ENCODE data around the gene KRT13. TPM values are rescaled to one million over a fixed set of nuclear protein-coding genes. Genes with fewer than 3 reads are reported as not detected.
"Not testable (repeated sequence)": the region's sequence is repeated elsewhere in the genome, so short reads cannot be mapped to it uniquely, and the experiment has no call there.

KRT13 gene
- total and polyA plus RNA-seq, 4 donors, result 0.13 to 3.7 (median 2.8) TPM; not detected in 1

GRCh38 chr17:41544491-41544892, 39.1 kb upstream of the KRT13 start:
- WGBS, result 70% methylated on average over 5 of the region's 5 CpGs
- Histone ChIP-seq H3K4me3 (ENCODE audit: low read depth in 1 of 3, low read length in 3 of 3) (no peak overlapping the region), H3K4me1 (ENCODE audit: control insufficient read depth in 4 of 4, insufficient read depth in 4 of 4, low read length in 3 of 4) (peaks cover 3 to 8% (median 6%) of the 10 kb centered on the region in 4 donors), H3K9me3 (ENCODE audit: control insufficient read depth in 4 of 4, low read length in 3 of 4) (peaks cover 0 to 3% (median under 1%) of the 10 kb centered on the region in 4 donors), H3K36me3 (ENCODE audit: control insufficient read depth in 4 of 4, insufficient read depth in 3 of 4, low read depth in 1 of 4, low read length in 3 of 4) (no peaks in the 10 kb centered on the region), H3K9ac (ENCODE audit: low read depth in 1 of 2, low read length in 2 of 2) (no peak overlapping the region), H3K27ac (ENCODE audit: low read depth in 1 of 2, low read length in 2 of 2) (no peak overlapping the region), H3K27me3 (ENCODE audit: control insufficient read depth in 4 of 4, insufficient read depth in 4 of 4, low read length in 3 of 4) (peaks cover 0 to 5% (median 1%) of the 10 kb centered on the region in 4 donors)
- TF ChIP-seq FOXA2 (IDR thresholded peaks at IDR 0.05) (no peak), RAD21 (IDR thresholded peaks at IDR 0.05) (no peak)
- DNase-seq (ENCODE audit: low spot score), result no peak

GRCh38 chr17:41542786-41543185, 37.4 kb upstream of the KRT13 start:
- not testable (repeated sequence) for H3K4me3 ChIP-seq (ENCODE audit: low read depth in 1 of 3, low read length in 3 of 3)

GRCh38 chr17:41542357-41542756, 36.9 kb upstream of the KRT13 start:
- 47% methylated on average over 2 of the region's 2 CpGs for WGBS

More at GRCh38 chr17:41542786-41543185, 37.4 kb upstream of the KRT13 start:
- not testable (repeated sequence) for H3K9ac ChIP-seq (ENCODE audit: low read depth in 1 of 2, low read length in 2 of 2); H3K27ac ChIP-seq (ENCODE audit: low read depth in 1 of 2, low read length in 2 of 2); H3K27me3 ChIP-seq (ENCODE audit: control insufficient read depth in 4 of 4, insufficient read depth in 4 of 4, low read length in 3 of 4); H3K36me3 ChIP-seq (ENCODE audit: control insufficient read depth in 4 of 4, insufficient read depth in 3 of 4, low read depth in 1 of 4, low read length in 3 of 4); DNase-seq (ENCODE audit: low spot score); H3K4me1 ChIP-seq (ENCODE audit: control insufficient read depth in 4 of 4, insufficient read depth in 4 of 4, low read length in 3 of 4); H3K9me3 ChIP-seq (ENCODE audit: control insufficient read depth in 4 of 4, low read length in 3 of 4)
- WGBS, result 83% methylated on average over 10 of the region's 10 CpGs

GRCh38 chr17:41540921-41541625, 35.7 kb upstream of the KRT13 start:
- WGBS, result 83% methylated on average over 10 of the region's 10 CpGs
- Histone ChIP-seq H3K36me3 (ENCODE audit: control insufficient read depth in 4 of 4, insufficient read depth in 3 of 4, low read depth in 1 of 4, low read length in 3 of 4) (no peaks in the 10 kb centered on the region), H3K4me1 (ENCODE audit: control insufficient read depth in 4 of 4, insufficient read depth in 4 of 4, low read length in 3 of 4) (no peaks in the 10 kb centered on the region), H3K9me3 (ENCODE audit: control insufficient read depth in 4 of 4, low read length in 3 of 4) (no peaks in the 10 kb centered on the region), H3K9ac (ENCODE audit: low read depth in 1 of 2, low read length in 2 of 2) (no peak overlapping the region), H3K4me3 (ENCODE audit: low read depth in 1 of 3, low read length in 3 of 3) (no peak overlapping the region), H3K27ac (ENCODE audit: low read depth in 1 of 2, low read length in 2 of 2) (no peak overlapping the region), H3K27me3 (ENCODE audit: control insufficient read depth in 4 of 4, insufficient read depth in 4 of 4, low read length in 3 of 4) (peaks cover 0 to 2% (median 0%) of the 10 kb centered on the region in 4 donors)
- DNase-seq (ENCODE audit: low spot score), result no peak
- TF ChIP-seq FOXA2 (IDR thresholded peaks at IDR 0.05), result no peak
- TF ChIP-seq EGR1 (IDR thresholded peaks at IDR 0.05; ENCODE audit: low read depth in 2 of 2), result no peak
- TF ChIP-seq GABPA (IDR thresholded peaks at IDR 0.05 in 1 of 2, conservative IDR thresholded peaks at IDR 0.05 in 1 of 2), result no peak
- no peak for TF ChIP-seq NR2F2 (IDR thresholded peaks at IDR 0.05)
- no peak for TF ChIP-seq TAF1 (conservative IDR thresholded peaks at IDR 0.05)
- no peak for TF ChIP-seq ATF3 (IDR thresholded peaks at IDR 0.05)
- no peak for TF ChIP-seq JUND (IDR thresholded peaks at IDR 0.05)
- no peak for TF ChIP-seq RAD21 (IDR thresholded peaks at IDR 0.05)
- no peak for TF ChIP-seq SP1 (IDR thresholded peaks at IDR 0.05)
- TF ChIP-seq HNF4G (IDR thresholded peaks at IDR 0.05), result no peak
- TF ChIP-seq REST (IDR thresholded peaks at IDR 0.05), result no peak
- no peak for TF ChIP-seq CTCF (IDR thresholded peaks at IDR 0.05; ENCODE audit: low read depth, low read length, missing input control)
- TF ChIP-seq YY1 (IDR thresholded peaks at IDR 0.05), result no peak
- TF ChIP-seq FOXA1 (IDR thresholded peaks at IDR 0.05), result no peak

More at GRCh38 chr17:41542357-41542756, 36.9 kb upstream of the KRT13 start:
- Histone ChIP-seq H3K4me1 (ENCODE audit: control insufficient read depth in 4 of 4, insufficient read depth in 4 of 4, low read length in 3 of 4) (no peaks in the 10 kb centered on the region), H3K4me3 (ENCODE audit: low read depth in 1 of 3, low read length in 3 of 3) (no peak overlapping the region), H3K27me3 (ENCODE audit: control insufficient read depth in 4 of 4, insufficient read depth in 4 of 4, low read length in 3 of 4) (peaks cover 0 to 2% (median 0%) of the 10 kb centered on the region in 4 donors), H3K9me3 (ENCODE audit: control insufficient read depth in 4 of 4, low read length in 3 of 4) (peaks cover 0 to 3% (median under 1%) of the 10 kb centered on the region in 4 donors), H3K9ac (ENCODE audit: low read depth in 1 of 2, low read length in 2 of 2) (no peak overlapping the region), H3K27ac (ENCODE audit: low read depth in 1 of 2, low read length in 2 of 2) (no peak overlapping the region), H3K36me3 (ENCODE audit: control insufficient read depth in 4 of 4, insufficient read depth in 3 of 4, low read depth in 1 of 4, low read length in 3 of 4) (no peaks in the 10 kb centered on the region)
- TF ChIP-seq SP1 (IDR thresholded peaks at IDR 0.05) (no peak), JUND (IDR thresholded peaks at IDR 0.05) (no peak), RXRA (IDR thresholded peaks at IDR 0.05) (no peak), ATF3 (IDR thresholded peaks at IDR 0.05) (no peak), FOXA2 (IDR thresholded peaks at IDR 0.05) (no peak), EGR1 (IDR thresholded peaks at IDR 0.05; ENCODE audit: low read depth in 2 of 2) (no peak), HNF4A (conservative IDR thresholded peaks at IDR 0.05) (no peak), FOXA1 (IDR thresholded peaks at IDR 0.05) (no peak), HNF4G (IDR thresholded peaks at IDR 0.05) (no peak), NR2F2 (IDR thresholded peaks at IDR 0.05) (no peak), RAD21 (IDR thresholded peaks at IDR 0.05) (no peak), YY1 (IDR thresholded peaks at IDR 0.05) (no peak)
- no peak for DNase-seq (ENCODE audit: low spot score)
